GM19467 (cell line): Measurements from ENCODE around the gene TRIM28.
"Not testable (repeated sequence)": the region's sequence is repeated elsewhere in the genome, so short reads cannot be mapped to it uniquely, and the experiment has no call there.

Experiments
- ATAC-seq: cut with Tn5 transposase; IDR thresholded peaks from one replicate; pipeline ENCODE4 v1.9.1; 2021; ENCODE audit warnings: mild to moderate bottlenecking, moderate library complexity; ENCODE audit not compliant: unreplicated experiment

TRIM28 gene

DNA sequence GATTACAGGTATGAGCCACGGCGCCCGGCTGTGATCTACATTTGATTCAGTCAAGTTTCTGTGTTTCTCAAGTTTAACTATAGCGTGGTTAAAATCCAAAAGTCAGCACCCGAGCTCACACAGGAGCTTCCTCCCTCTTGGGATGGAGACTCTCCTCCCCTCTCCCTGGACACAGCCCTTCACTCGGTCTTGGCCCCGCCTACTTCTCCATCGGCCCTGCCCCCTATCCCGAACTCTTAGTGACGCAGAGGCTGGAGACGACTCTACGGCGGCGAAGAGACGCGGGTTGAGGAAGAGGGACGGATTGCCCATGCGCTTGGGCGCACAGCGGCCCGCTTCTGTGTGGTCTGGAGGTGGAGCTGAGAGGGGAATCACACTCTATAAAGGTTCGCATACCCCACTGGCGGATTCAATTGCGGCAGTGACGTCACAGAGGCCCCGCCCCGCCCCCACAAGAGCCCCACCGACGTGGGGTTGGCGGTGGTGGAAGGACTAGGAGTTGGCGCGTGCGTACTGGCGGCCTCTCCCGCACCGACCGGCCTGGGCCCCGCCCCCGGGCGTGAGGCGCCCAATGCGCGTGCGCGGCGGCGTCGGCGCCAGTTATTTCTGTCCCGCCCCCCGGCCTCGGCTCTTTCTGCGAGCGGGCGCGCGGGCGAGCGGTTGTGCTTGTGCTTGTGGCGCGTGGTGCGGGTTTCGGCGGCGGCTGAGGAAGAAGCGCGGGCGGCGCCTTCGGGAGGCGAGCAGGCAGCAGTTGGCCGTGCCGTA lies at the start of gene TRIM28:
Gene TRIM28 (plus strand): TSS at position 239 of the 765 bp plus-strand sequence. CDS start 694 bp downstream, outside the sequence.
- ATAC-seq: peak; percentile 77

DNA sequence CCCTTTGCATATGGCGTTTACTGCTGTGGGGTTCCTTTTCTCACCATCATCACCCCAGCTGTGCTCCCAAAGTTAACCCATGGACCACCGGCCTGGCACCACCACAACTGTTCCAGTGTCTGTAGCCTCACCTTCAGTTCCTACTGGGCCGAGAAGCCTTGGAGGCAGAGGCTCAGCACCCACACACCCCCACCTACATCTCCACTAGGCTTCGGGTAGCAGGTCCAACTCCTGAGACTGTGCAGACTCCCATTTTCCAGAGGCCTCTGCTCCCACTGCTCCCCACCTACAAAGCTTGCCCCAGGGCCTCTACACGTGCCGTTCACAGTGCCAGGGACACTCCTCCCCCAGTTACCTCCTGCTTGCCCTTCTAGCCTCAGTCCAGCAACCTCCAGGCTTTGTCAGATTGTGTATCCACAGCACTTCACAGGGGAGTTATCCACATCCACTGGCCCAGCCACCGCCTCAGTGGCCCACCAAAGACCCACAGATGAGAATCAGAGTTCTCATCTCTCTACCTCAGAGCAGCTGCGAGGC lies 46.2 kb upstream of the TRIM28 start:
- ATAC-seq: no peak

- ATAC-seq: no peak
Observed at GRCh38 chr19:58498316-58499020, 45.4 kb upstream of the TRIM28 start.

DNA sequence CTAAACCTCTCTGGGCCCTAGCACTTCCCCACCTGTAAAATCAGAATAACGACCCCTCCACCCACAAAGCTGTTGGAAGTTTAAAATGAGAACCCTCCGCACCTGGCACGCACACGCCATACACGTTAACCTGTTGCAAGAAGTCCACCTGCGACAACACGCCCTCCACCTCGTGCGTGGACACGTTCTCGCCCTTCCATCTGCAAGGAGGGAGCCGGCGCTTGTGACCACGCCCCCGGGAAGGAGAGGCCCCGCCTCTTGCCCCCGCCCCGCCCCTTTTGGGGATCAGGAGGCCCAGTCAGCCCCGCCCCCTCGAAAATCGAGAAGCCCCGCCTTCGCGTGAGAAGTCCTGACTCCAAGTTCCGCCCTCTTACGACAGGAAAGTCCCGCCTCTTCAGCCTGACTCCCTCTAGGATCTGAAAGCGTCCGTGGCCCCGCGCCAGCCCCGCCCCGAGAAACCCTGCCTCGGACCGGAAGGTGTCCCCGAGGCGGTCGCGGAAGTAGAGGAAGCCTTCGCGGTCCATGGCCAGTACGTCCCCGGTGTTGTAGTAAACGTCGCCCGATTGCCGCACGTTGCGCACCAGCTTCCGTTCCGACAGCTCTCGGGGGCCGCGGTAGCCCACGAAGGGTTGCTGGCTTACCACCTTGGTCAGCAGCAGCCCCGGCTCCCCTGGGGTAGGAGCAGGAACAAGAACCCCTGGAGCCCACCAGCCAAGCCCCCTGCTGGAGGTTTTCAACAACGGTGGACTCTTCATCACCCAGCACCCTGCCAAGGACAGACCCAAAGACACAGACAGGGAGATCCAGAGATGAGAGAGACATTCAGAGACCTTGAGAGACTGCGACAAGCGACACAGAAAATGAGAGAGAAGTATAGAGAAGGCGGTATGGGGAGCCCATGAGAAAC lies 44.6 kb upstream of the TRIM28 start:
- peak; percentile 84 for ATAC-seq

DNA sequence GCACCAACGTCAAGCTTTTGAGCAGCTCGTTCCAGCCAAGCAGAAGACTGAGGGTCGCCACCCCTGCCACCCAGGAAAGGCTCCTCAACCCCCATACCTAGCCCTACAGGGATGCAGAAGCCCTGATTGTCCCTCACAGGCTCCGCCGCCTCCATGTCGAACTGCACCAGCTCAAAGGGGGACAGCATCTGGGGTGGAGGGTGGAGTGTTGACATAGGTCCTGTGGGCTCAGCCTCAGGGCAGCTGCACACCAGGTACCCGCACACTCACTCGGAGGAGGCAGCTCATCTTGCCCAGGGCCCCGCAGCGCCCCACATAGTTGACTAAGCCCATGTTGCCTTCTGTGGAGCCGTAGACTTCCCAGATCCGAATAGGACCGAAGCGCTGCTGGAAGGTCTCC lies 43.6 kb upstream of the TRIM28 start:
- no peak for ATAC-seq

DNA sequence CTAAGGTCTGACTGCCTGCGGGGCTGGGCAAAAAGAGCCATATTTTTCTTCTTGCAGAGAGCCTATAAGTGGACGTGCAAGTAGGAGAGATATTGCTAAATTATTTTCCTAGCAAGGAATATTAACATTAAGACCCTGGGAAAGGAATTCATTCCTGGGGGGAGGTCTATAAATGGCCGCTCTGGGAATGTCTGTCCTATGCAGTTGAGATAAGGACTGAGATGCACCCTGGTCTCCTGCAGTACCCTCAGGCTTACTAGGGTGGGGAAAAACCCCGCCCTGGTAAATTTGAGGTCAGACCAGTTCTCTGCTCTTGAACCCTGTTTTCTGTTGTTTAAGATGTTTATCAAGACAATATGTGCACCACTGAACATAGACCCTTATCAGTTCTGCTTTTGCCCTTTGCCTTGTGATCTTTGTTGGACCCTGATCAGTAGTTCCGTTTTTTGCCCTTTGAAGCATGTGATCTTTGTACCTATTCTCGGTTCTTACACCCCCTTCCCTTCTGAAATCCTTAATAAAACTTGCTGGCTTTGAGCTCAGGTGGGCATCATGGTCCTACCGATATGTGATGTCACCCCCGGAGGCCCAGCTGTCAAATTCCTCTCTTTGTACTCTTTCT lies 36.2 kb upstream of the TRIM28 start:
- ATAC-seq: not testable (repeated sequence)

DNA sequence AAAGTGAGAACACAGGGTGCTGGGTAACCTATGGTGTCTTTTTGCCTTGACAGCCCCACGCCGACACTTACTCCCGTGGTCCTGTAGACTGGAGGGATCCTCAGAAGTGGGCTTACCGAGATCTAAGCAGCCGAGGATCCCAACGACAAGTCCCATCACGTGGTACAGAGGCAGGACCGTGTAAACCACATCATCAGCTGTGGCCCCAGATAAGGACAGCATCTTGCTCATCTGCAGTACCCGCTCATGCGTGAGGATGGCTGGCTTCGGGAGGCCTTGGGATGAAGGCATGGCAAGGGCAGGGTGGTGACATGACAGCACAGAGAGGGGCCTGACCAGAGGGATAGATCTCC lies 34.2 kb upstream of the TRIM28 start:
- no peak for ATAC-seq

DNA sequence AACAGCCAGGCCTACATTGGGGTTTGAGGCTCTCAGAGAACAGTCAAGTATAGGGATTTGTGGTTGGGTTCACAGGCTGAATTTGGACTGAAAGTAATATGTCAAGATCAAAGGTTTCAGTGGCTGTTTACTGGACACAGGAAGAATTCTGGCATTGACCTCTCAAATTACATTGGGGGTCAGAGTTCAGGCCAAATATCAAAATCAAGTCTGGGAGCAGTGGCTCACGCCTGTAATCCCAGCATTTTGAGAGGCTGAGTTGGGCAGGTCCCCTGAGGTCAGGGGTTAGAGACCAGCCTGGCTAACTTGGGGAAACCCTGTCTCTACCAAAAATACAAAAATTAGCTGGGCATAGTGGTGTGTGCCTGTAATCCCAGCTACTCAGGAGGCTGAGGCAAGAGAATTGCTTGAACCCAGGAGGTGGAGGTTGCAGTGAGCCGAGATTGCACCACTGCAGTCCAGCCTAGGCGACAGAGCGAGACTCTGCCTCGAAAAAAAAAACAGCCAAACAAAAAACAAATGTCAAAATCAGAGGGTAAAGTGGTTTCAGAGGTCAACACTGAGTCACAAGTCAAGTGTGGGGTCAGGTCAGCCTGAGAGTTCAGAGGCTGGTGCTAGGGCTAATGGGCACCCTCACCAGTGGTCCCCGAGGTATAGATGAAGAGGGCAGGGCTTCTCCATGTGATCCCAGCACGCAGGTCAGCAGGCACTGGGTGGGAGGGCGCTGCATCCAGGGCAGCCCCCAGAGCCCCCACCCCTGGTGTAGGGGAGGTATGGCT lies 33.6 kb upstream of the TRIM28 start:
- no peak for ATAC-seq

GRCh38 chr19:58511353-58512208 lies 32.3 kb upstream of the TRIM28 start, which contains the start of gene SLC27A5:
SLC27A5 (minus strand) TSS chr19:58511992; CDS start chr19:58511955, 37 bp downstream.
- ATAC-seq: no peak

GRCh38 chr19:58513213-58513693 lies 30.6 kb upstream of the TRIM28 start:
- no peak for ATAC-seq

GRCh38 chr19:58513694-58514563 lies 29.9 kb upstream of the TRIM28 start:
- peak; percentile 66 for ATAC-seq

DNA sequence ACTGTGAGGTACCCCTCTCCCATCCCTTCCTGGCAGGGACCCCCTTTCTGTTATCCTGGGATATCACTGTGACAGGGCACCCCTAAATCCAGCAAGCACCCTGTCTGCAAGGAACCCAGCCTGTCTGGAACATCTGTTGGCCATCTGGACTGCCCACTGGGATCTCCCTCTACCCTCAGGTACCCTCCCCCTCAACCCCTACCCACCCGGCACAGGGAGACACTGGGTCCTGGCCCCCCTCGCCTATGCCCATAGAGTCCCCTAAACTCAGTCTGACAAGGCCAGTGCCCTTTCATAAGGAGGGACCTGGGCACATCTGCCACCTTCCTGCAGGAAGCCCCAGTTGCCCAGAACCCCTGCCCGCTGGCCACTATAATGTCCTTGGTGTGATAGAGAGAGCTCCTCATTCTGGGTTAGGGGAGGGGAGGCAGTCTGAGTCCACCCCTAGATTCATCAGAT lies 29.3 kb upstream of the TRIM28 start:
- ATAC-seq: no peak

DNA sequence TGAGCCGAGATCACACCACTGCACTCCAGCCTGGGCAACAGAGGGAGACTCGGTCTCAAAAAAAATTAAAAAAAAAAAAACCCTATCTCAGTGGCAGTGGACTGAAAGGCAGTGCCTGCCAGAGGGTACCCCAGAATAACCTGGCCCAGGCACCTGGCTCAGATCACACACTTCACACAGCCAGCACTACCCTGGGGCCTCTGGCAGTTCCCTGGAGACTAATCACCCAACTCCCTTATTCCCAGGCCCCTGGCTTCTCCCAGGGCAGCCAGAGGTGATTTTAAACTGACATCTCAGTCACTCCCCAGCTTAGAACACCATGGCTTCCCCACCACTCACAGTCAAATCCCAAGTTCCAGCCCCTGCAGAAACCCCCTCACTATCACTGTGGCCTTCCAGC lies 28.6 kb upstream of the TRIM28 start:
- ATAC-seq: no peak

DNA sequence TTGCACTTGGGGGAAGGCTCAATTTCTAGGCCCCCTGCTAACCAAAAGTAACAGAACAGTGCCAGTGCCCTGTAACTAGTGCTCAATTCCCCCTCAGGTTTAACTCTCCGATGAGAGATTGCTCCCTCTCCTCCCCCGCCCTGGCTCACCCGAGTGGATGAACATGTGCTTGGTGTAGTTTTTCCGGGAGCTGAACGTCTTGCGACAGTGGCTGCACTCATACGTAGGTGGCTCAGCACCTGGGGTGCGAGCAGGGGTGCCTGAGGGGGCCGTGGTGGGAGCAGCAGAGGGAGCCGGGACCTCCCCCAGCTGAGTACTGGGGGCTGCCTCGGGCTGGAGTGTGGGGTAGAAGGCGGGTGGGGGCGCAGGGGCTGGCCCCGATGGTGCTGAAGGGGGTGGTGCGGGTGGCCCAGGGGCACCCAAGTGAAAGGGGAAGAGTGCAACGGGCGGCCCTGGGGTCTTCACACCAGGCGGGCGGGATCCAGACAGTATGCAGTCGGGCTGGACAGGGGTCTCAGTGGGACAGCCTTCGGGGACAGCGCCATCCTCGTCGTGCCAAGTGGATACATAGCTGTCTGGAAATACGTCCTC lies 27.5 kb upstream of the TRIM28 start:
- ATAC-seq: no peak

DNA sequence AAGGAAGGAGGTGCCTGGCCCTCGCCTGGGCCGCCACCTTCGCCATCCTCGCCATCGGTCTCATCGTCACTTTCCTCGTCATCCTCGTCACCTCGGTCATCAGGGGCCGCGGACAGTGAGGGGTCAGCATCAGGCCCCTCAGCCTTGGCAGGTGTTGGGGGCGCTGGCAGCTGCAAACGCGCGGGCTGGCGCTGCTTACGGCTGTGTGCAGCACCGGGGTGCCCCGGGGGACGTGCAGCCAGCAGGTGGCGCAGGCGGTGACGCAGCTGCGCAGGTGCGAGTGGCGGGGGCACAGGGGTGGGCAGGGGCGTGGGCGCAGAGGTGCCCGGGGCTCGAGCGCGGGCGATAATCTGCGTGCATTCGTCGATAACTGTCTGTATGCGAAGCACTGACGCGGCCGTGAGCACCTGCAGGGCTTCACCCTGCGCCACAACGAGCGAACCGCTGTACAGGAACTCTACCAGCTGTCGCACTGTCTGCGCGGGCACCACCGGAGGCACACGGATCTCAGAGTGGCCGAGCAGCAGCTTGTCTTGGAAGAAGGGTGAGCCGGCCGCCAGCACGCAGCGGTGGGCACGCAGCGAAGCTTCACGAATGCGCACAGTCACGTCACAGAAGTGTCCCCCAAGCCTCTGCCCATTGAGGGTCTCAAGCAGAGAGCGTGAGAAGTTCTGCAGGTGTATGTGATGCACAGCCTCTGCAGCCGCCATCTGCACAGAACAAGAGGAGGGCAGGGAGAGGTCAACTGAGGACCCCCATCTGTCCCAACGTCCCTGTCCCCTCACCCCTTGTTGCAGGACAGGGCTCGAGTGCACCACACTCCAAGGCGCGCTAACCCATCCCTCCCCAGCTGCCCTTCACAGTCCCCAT lies 26.7 kb upstream of the TRIM28 start:
- ATAC-seq: no peak
